ENCODE data around the gene ARID1B.

ARID1B gene

GRCh38 chr6:157221817-157222175 lies 444.6 kb downstream of the ARID1B start:
- WGBS, 2 experiments, result 92 to 94% methylated on average over 11 of the region's 11 CpGs
- Histone ChIP-seq H3K27me3 (ENCODE audit: control insufficient read depth, insufficient read depth, low read length, poor library complexity, severe bottlenecking) (no peaks in the 10 kb centered on the region), H3K4me3 (ENCODE audit: insufficient read depth, low read depth, low read length) (no peak overlapping the region), H3K4me1 (ENCODE audit: control insufficient read depth, insufficient read depth, low read length) (no peaks in the 10 kb centered on the region), H3K36me3 (ENCODE audit: control insufficient read depth, insufficient read depth, low read length) (no peaks in the 10 kb centered on the region), H3K9me3 (ENCODE audit: control insufficient read depth, low read length) (no peaks in the 10 kb centered on the region), H3K27ac (ENCODE audit: insufficient read depth, low read depth, low read length, poor library complexity, severe bottlenecking) (no peak overlapping the region)

GRCh38 chr6:157222201-157222981 lies 445.2 kb downstream of the ARID1B start:
- Histone ChIP-seq H3K9me3 (ENCODE audit: control insufficient read depth, low read length) (no peaks in the 10 kb centered on the region), H3K4me1 (ENCODE audit: control insufficient read depth, insufficient read depth, low read length) (no peaks in the 10 kb centered on the region), H3K4me3 (ENCODE audit: insufficient read depth, low read depth, low read length) (no peak overlapping the region), H3K36me3 (ENCODE audit: control insufficient read depth, insufficient read depth, low read length) (no peaks in the 10 kb centered on the region), H3K27ac (ENCODE audit: insufficient read depth, low read depth, low read length, poor library complexity, severe bottlenecking) (no peak overlapping the region), H3K27me3 (ENCODE audit: control insufficient read depth, insufficient read depth, low read length, poor library complexity, severe bottlenecking) (no peaks in the 10 kb centered on the region)
- WGBS, 2 experiments, result 92 to 93% methylated on average over 17 of the region's 17 CpGs

DNA sequence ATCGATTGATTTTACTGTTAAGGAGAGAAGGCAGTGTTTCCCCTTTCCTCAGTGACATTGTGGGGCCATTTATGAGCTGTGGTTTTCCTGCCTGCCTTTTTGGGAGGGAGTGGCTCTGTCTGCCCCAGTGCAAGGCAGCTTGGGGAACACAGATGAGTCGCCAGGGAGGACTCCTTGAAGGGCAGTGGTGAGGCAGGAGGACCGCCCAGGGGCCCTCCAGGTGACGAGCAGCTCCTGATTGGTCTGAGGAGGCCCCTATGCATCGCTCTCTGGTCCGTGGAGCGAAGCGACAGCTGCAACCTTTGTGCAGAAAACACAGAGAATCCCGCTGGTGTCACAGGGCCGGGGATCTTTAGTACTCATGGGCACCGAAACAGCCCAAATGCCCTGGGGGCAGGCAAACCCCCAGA lies 445.8 kb downstream of the ARID1B start:
- Histone ChIP-seq H3K4me1 (ENCODE audit: control insufficient read depth, insufficient read depth, low read length) (no peaks in the 10 kb centered on the region), H3K27ac (ENCODE audit: insufficient read depth, low read depth, low read length, poor library complexity, severe bottlenecking) (no peak overlapping the region), H3K9me3 (ENCODE audit: control insufficient read depth, low read length) (no peaks in the 10 kb centered on the region), H3K4me3 (ENCODE audit: insufficient read depth, low read depth, low read length) (no peak overlapping the region), H3K27me3 (ENCODE audit: control insufficient read depth, insufficient read depth, low read length, poor library complexity, severe bottlenecking) (no peaks in the 10 kb centered on the region), H3K36me3 (ENCODE audit: control insufficient read depth, insufficient read depth, low read length) (no peaks in the 10 kb centered on the region)
- WGBS, 2 experiments, result 91% methylated on average over 11 of the region's 11 CpGs

DNA sequence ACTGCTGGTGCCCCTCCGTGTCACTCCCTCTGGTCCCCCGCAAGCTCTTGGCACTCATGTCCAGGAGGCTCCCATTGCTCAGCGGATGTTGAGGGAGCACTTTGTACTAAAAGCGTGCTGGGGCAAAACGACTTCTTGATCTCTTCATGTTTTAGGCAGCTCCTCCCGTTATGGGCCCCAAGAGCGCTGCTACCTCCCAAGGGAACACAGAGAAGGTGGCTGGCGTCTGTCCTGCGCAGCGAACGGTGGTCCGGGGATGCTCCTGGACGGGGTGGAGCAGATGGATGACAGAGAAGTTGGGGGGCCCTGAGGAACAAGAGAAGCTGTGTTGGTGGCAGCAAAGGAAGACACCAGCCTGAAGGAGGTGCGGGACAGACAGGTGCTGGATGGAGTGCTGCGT lies 446.3 kb downstream of the ARID1B start:
- Histone ChIP-seq H3K9me3 (ENCODE audit: control insufficient read depth, low read length) (no peaks in the 10 kb centered on the region), H3K36me3 (ENCODE audit: control insufficient read depth, insufficient read depth, low read length) (no peaks in the 10 kb centered on the region), H3K27me3 (ENCODE audit: control insufficient read depth, insufficient read depth, low read length, poor library complexity, severe bottlenecking) (no peaks in the 10 kb centered on the region), H3K27ac (ENCODE audit: insufficient read depth, low read depth, low read length, poor library complexity, severe bottlenecking) (no peak overlapping the region), H3K4me1 (ENCODE audit: control insufficient read depth, insufficient read depth, low read length) (no peaks in the 10 kb centered on the region), H3K4me3 (ENCODE audit: insufficient read depth, low read depth, low read length) (no peak overlapping the region)
- 93 to 96% methylated on average over 15 of the region's 15 CpGs for WGBS, 2 experiments

DNA sequence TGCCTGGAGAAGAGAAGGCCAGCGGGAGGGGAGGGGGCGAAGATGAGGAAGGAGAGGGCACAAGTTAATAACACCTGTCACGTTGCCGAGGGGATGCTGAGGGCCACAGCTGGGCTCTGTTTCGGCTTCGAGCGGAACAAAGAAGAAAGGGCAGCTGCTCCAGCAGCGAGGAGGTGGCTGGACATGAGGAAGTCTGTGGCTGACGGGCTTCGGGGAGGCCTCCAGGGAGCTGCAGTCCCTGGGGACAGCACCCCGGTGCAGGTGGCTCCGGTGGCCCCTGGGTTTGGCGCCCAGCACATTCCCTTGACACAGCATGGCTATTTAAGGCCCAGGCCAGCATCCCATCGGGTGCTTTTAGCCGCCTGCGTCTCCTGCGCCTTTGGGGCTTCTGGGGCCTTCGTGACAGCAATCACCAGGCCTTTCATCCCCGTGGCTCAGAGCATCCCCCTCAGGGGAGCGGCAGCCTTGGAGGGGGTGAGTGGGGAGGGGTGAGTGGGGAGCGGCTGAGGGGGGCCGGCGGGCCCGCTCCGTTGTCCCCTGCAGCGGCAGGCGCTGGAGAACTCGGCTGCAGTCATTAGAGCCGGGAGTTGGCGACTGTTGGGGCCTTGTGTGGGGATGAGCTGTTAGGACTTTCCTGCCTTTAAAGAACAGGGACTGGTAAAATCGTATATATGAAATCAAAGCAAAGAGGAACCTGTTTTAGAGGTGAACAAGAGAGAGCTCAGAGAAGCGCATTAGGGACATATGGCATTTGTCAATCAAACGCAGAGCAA lies 447.2 kb downstream of the ARID1B start:
- Histone ChIP-seq H3K36me3 (ENCODE audit: control insufficient read depth, insufficient read depth, low read length) (no peaks in the 10 kb centered on the region), H3K4me1 (ENCODE audit: control insufficient read depth, insufficient read depth, low read length) (peaks cover 1% of the 10 kb centered on the region), H3K27ac (ENCODE audit: insufficient read depth, low read depth, low read length, poor library complexity, severe bottlenecking) (no peak overlapping the region), H3K4me3 (ENCODE audit: insufficient read depth, low read depth, low read length) (no peak overlapping the region), H3K27me3 (ENCODE audit: control insufficient read depth, insufficient read depth, low read length, poor library complexity, severe bottlenecking) (no peaks in the 10 kb centered on the region), H3K9me3 (ENCODE audit: control insufficient read depth, low read length) (no peaks in the 10 kb centered on the region)
- WGBS, 2 experiments, result 94% methylated on average over 33 of the region's 33 CpGs

- no peaks in the 10 kb centered on the region for H3K27me3 ChIP-seq (ENCODE audit: control insufficient read depth, insufficient read depth, low read length, poor library complexity, severe bottlenecking)
- H3K27ac ChIP-seq (ENCODE audit: insufficient read depth, low read depth, low read length, poor library complexity, severe bottlenecking), result no peak overlapping the region
- peaks cover 2% of the 10 kb centered on the region for H3K4me1 ChIP-seq (ENCODE audit: control insufficient read depth, insufficient read depth, low read length)
- H3K36me3 ChIP-seq (ENCODE audit: control insufficient read depth, insufficient read depth, low read length), result no peaks in the 10 kb centered on the region
- 93 to 94% methylated on average over 26 of the region's 26 CpGs for WGBS, 2 experiments
- no peak overlapping the region for H3K4me3 ChIP-seq (ENCODE audit: insufficient read depth, low read depth, low read length)
- no peaks in the 10 kb centered on the region for H3K9me3 ChIP-seq (ENCODE audit: control insufficient read depth, low read length)
Measured at GRCh38 chr6:157224951-157225574, 447.9 kb downstream of the ARID1B start.

DNA sequence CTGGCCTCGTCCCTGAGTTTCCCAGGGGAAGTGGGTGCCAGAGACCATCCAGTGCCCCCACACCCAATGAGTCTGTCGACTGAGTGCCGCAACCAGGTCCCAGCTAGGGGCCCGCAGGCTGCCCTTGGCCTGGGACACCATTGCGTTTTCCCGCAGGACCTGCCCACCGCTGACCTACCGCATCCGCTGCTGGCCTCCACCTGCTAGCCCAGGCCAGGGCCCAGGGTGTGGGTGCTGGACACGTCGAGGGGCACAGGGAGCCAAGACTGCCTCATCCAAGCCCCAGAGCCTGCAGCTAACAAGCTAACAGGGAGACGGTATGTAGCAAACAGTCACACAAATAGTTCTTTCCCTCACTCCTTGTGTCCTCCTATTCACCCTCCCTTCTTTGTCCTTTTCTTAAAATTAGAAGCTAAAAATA lies 448.4 kb downstream of the ARID1B start:
- Histone ChIP-seq H3K4me1 (ENCODE audit: control insufficient read depth, insufficient read depth, low read length) (peaks cover 2% of the 10 kb centered on the region), H3K27ac (ENCODE audit: insufficient read depth, low read depth, low read length, poor library complexity, severe bottlenecking) (no peak overlapping the region), H3K9me3 (ENCODE audit: control insufficient read depth, low read length) (no peaks in the 10 kb centered on the region), H3K36me3 (ENCODE audit: control insufficient read depth, insufficient read depth, low read length) (no peaks in the 10 kb centered on the region), H3K4me3 (ENCODE audit: insufficient read depth, low read depth, low read length) (no peak overlapping the region), H3K27me3 (ENCODE audit: control insufficient read depth, insufficient read depth, low read length, poor library complexity, severe bottlenecking) (no peaks in the 10 kb centered on the region)
- 96 to 97% methylated on average over 12 of the region's 12 CpGs for WGBS, 2 experiments

GRCh38 chr6:157226026-157226625 lies 448.9 kb downstream of the ARID1B start:
- no peak overlapping the region for H3K4me3 ChIP-seq (ENCODE audit: insufficient read depth, low read depth, low read length)
- 88 to 93% methylated on average over 3 to 4 of the region's 4 CpGs for WGBS, 2 experiments
- no peaks in the 10 kb centered on the region for H3K9me3 ChIP-seq (ENCODE audit: control insufficient read depth, low read length)
- peaks cover 2% of the 10 kb centered on the region for H3K4me1 ChIP-seq (ENCODE audit: control insufficient read depth, insufficient read depth, low read length)
- no peaks in the 10 kb centered on the region for H3K27me3 ChIP-seq (ENCODE audit: control insufficient read depth, insufficient read depth, low read length, poor library complexity, severe bottlenecking)
- H3K27ac ChIP-seq (ENCODE audit: insufficient read depth, low read depth, low read length, poor library complexity, severe bottlenecking), result no peak overlapping the region
- no peaks in the 10 kb centered on the region for H3K36me3 ChIP-seq (ENCODE audit: control insufficient read depth, insufficient read depth, low read length)

GRCh38 chr6:157226761-157227160 lies 449.6 kb downstream of the ARID1B start:
- Histone ChIP-seq H3K4me1 (ENCODE audit: control insufficient read depth, insufficient read depth, low read length) (peaks cover 2% of the 10 kb centered on the region), H3K36me3 (ENCODE audit: control insufficient read depth, insufficient read depth, low read length) (no peaks in the 10 kb centered on the region), H3K9me3 (ENCODE audit: control insufficient read depth, low read length) (no peaks in the 10 kb centered on the region), H3K27me3 (ENCODE audit: control insufficient read depth, insufficient read depth, low read length, poor library complexity, severe bottlenecking) (no peaks in the 10 kb centered on the region), H3K27ac (ENCODE audit: insufficient read depth, low read depth, low read length, poor library complexity, severe bottlenecking) (no peak overlapping the region), H3K4me3 (ENCODE audit: insufficient read depth, low read depth, low read length) (no peak overlapping the region)
- 83 to 84% methylated on average over 4 of the region's 4 CpGs for WGBS, 2 experiments

Measured in ectodermal cell (in vitro differentiated cells).